ENCODE measurements around the gene LEP. TPM values are rescaled to one million over a fixed set of nuclear protein-coding genes. Genes with fewer than 3 reads are reported as not detected.

The LEP gene
- total and polyA plus RNA-seq, 4 donors: 0.37 to 1.3 TPM; not detected in 2

DNA sequence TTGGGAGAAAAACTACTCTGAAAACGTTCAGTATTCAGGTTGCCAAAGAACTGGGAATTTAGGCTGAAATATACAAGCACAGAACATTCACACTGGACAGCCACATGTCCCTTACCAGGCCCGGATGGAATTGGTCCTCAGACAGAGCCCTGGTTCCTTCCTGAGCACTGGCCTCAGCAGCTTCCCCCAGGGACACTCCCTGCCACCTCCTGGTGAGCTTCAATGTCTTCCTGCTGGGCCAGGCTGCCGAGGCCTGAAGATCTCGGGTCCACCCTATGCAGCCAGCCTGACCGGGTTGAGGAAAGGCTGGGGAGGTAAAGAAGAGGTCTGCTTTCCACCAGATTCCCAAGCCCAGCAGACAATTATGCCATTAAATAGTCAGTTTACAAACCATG is 24.8 kb downstream of the LEP start:
- H3K4me3 ChIP-seq: no peak overlapping the region
- TF ChIP-seq, protein P1, sequence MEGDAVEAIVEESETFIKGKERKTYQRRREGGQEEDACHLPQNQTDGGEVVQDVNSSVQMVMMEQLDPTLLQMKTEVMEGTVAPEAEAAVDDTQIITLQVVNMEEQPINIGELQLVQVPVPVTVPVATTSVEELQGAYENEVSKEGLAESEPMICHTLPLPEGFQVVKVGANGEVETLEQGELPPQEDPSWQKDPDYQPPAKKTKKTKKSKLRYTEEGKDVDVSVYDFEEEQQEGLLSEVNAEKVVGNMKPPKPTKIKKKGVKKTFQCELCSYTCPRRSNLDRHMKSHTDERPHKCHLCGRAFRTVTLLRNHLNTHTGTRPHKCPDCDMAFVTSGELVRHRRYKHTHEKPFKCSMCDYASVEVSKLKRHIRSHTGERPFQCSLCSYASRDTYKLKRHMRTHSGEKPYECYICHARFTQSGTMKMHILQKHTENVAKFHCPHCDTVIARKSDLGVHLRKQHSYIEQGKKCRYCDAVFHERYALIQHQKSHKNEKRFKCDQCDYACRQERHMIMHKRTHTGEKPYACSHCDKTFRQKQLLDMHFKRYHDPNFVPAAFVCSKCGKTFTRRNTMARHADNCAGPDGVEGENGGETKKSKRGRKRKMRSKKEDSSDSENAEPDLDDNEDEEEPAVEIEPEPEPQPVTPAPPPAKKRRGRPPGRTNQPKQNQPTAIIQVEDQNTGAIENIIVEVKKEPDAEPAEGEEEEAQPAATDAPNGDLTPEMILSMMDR (IDR thresholded peaks at IDR 0.05; ENCODE audit: control extremely low read depth, extremely low read depth): no peak
- H3K36me3 ChIP-seq (ENCODE audit: control insufficient read depth in 4 of 4, insufficient read depth in 4 of 4, low read length in 4 of 4): no peaks in the 10 kb centered on the region
- peaks cover 0 to 3% (median 0%) of the 10 kb centered on the region in 4 donors for H3K9me3 ChIP-seq (ENCODE audit: control insufficient read depth in 4 of 4, insufficient read depth in 3 of 4, low read length in 3 of 4)
- peaks cover 0 to 13% (median 8%) of the 10 kb centered on the region in 3 donors for H3K27me3 ChIP-seq (ENCODE audit: control insufficient read depth in 3 of 3, insufficient read depth in 3 of 3, low read length in 2 of 3)
- H3K4me1 ChIP-seq (ENCODE audit: control insufficient read depth in 5 of 5, insufficient read depth in 5 of 5, low read length in 5 of 5): peaks cover 0 to 17% (median 3%) of the 10 kb centered on the region in 5 donors
- 51 to 52% methylated on average over 5 of the region's 5 CpGs for WGBS, 2 donors
- DNase-seq (no peak), ATAC-seq (ENCODE audit: insufficient read depth, low FRiP score) (no peak)
- H3K27ac ChIP-seq (ENCODE audit: low read depth in 1 of 2, low read length in 1 of 2): no peak overlapping the region
- no peak overlapping the region for H3K9ac ChIP-seq (ENCODE audit: insufficient read depth in 1 of 2, low read length in 2 of 2)

DNA sequence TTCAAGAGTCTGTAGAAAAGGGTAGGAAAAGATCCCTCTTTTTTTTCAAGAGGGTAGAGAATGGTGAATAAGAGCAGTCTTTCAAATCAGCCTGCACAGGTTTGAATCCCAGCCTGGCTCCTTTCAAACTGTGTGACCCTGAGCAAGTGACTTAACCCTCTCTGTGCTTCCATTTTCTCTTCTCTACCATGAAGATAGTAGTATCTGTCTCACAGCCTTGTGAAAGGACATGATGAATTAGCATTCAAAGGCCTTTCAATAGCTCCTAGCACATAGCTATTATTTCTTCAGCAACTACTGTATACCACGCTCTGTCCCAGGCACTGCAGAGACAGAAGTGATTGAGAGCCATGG is 25.4 kb downstream of the LEP start:
- Histone ChIP-seq H3K4me1 (ENCODE audit: control insufficient read depth in 5 of 5, insufficient read depth in 5 of 5, low read length in 5 of 5) (peaks cover 0 to 23% (median 3%) of the 10 kb centered on the region in 5 donors), H3K27me3 (ENCODE audit: control insufficient read depth in 3 of 3, insufficient read depth in 3 of 3, low read length in 2 of 3) (peaks cover 0 to 19% (median 11%) of the 10 kb centered on the region in 3 donors), H3K27ac (ENCODE audit: low read depth in 1 of 2, low read length in 1 of 2) (no peak overlapping the region), H3K4me3 (no peak overlapping the region), H3K9me3 (ENCODE audit: control insufficient read depth in 4 of 4, insufficient read depth in 3 of 4, low read length in 3 of 4) (peaks cover 0 to 3% (median 0%) of the 10 kb centered on the region in 4 donors), H3K9ac (ENCODE audit: insufficient read depth in 1 of 2, low read length in 2 of 2) (no peak overlapping the region), H3K36me3 (ENCODE audit: control insufficient read depth in 4 of 4, insufficient read depth in 4 of 4, low read length in 4 of 4) (no peaks in the 10 kb centered on the region)
- DNase-seq (peak in 1 of 3 donors; percentile 6), ATAC-seq (ENCODE audit: insufficient read depth, low FRiP score) (no peak)
- TF ChIP-seq, protein P1 (IDR thresholded peaks at IDR 0.05; ENCODE audit: control extremely low read depth, extremely low read depth): no peak
- 74 to 94% methylated on average over 1 of the region's 1 CpG for WGBS, 2 donors

DNA sequence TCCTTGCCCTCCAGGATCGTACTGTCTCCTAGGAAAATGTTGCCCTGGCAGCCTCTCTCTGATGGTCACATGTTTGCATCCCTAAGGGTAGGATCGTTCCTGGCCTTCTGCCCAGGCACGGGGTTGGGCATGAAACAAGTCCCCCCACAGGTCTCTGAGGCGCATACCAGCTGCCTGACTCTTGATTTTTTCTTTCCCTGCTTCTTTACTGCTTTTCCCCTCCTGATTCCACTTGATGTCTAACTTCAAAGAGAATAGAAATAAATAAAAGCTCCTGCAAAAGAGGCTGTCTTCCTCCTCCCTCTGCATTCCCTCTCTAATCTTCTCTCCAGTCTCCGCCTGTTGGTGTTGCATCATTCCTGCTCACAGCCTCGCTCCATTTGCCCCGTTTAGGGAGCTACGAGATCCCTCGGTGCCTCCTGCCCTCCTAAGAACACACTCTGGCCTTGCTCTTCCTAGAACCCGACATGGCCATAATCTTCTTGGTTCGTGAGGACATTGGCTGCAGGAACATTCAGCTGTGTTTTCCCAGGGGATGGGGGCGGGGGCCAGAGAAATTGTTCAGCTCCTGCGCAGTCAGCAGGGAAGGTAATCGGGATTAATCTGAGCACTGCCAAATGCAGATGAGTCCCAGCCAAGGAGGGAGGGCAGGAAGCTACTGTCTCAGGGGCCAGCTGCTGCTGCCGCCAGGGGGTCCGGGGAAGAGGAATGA is 26.0 kb downstream of the LEP start:
- H3K27ac ChIP-seq (ENCODE audit: low read depth in 1 of 2, low read length in 1 of 2): no peak overlapping the region
- DNase-seq: peak; percentile 73 to 82 (median 77)
- no peak for ATAC-seq (ENCODE audit: insufficient read depth, low FRiP score)
- H3K36me3 ChIP-seq (ENCODE audit: control insufficient read depth in 4 of 4, insufficient read depth in 4 of 4, low read length in 4 of 4): no peaks in the 10 kb centered on the region
- no peak overlapping the region for H3K9ac ChIP-seq (ENCODE audit: insufficient read depth in 1 of 2, low read length in 2 of 2)
- peaks cover 0 to 24% (median 3%) of the 10 kb centered on the region in 5 donors for H3K4me1 ChIP-seq (ENCODE audit: control insufficient read depth in 5 of 5, insufficient read depth in 5 of 5, low read length in 5 of 5)
- no peak overlapping the region for H3K4me3 ChIP-seq
- 32 to 48% methylated on average over 16 of the region's 16 CpGs for WGBS, 2 donors
- TF ChIP-seq, protein P1 (IDR thresholded peaks at IDR 0.05; ENCODE audit: control extremely low read depth, extremely low read depth): no peak
- H3K9me3 ChIP-seq (ENCODE audit: control insufficient read depth in 4 of 4, insufficient read depth in 3 of 4, low read length in 3 of 4): peaks cover 0 to 3% (median 0%) of the 10 kb centered on the region in 4 donors
- peaks cover 0 to 24% (median 11%) of the 10 kb centered on the region in 3 donors for H3K27me3 ChIP-seq (ENCODE audit: control insufficient read depth in 3 of 3, insufficient read depth in 3 of 3, low read length in 2 of 3)
